SK-N-SH treated with all-trans-retinoic acid at 6 μM for 48 hours (cell line): ENCODE results near the gene TMEM47.
A peak's percentile ranks its signal among the peaks of the same experiment; 100 is the strongest.

Experiments used
- ATAC-seq: fragments of 200-7000 bp; cut with Tn5 transposase; 3 replicates; pipeline ENCODE4 v1.9.1; 2020; ENCODE audit warnings: mild to moderate bottlenecking, moderate library complexity
- ARNTL ChIP-seq: fragments of 450-650 bp; formaldehyde crosslinking; IDR thresholded peaks from 2 replicates; pipeline ENCODE4 v1.5.0; 2020; ENCODE audit warnings: low read depth, mild to moderate bottlenecking, moderate library complexity, borderline replicate concordance
- BACH2 ChIP-seq: fragments of 250-450 bp; sonication (Bioruptor Pico); IDR thresholded peaks from 2 replicates; pipeline ENCODE4 v1.9.0; 2021; ENCODE audit warnings: mild to moderate bottlenecking, borderline replicate concordance
- CSDC2 ChIP-seq: fragments of 250-450 bp; sonication (Bioruptor Pico); IDR thresholded peaks from 2 replicates; pipeline ENCODE4 v1.5.0; 2020; ENCODE audit warnings: mild to moderate bottlenecking, moderate library complexity
- CSRNP3 ChIP-seq: fragments of 250-450 bp; sonication (Bioruptor Pico); IDR thresholded peaks from 2 replicates; pipeline ENCODE4 v1.5.1; 2021; ENCODE audit warnings: mild to moderate bottlenecking, moderate library complexity
- ESRRG ChIP-seq: fragments of 250-450 bp; sonication (Bioruptor Pico); IDR thresholded peaks from 2 replicates; pipeline ENCODE4 v1.6.1; 2021; ENCODE audit warnings: mild to moderate bottlenecking
- GLIS3 ChIP-seq: fragments of 250-450 bp; sonication (Bioruptor Pico); IDR thresholded peaks from 2 replicates; pipeline ENCODE4 v1.5.0; 2020; ENCODE audit warnings: mild to moderate bottlenecking, moderate library complexity
- OSR1 ChIP-seq: fragments of 250-450 bp; sonication (Bioruptor Pico); IDR thresholded peaks from 2 replicates; pipeline ENCODE4 v1.8.0; 2022; ENCODE audit warnings: moderate library complexity, mild to moderate bottlenecking, inconsistent platforms
- PPARA ChIP-seq: fragments of 250-450 bp; sonication (Bioruptor Pico); IDR thresholded peaks from 2 replicates; pipeline ENCODE4 v1.5.0; 2020; ENCODE audit warnings: mild to moderate bottlenecking, borderline replicate concordance
- RARB ChIP-seq: fragments of 250-450 bp; sonication (Bioruptor Pico); IDR thresholded peaks from 2 replicates; pipeline ENCODE4 v1.8.0; 2021; ENCODE audit warnings: mild to moderate bottlenecking, moderate library complexity
- SNAI2 ChIP-seq: fragments of 250-450 bp; sonication (Bioruptor Pico); IDR thresholded peaks from 2 replicates; pipeline ENCODE4 v1.5.0; 2020; ENCODE audit warnings: mild to moderate bottlenecking, moderate library complexity
- TCF4 ChIP-seq: fragments of 250-450 bp; sonication (Bioruptor Pico); IDR thresholded peaks from 2 replicates; pipeline ENCODE4 v1.8.0; 2021; ENCODE audit warnings: mild to moderate bottlenecking, moderate library complexity, borderline replicate concordance
- TOX ChIP-seq: fragments of 250-450 bp; sonication (Bioruptor Pico); IDR thresholded peaks from 2 replicates; pipeline ENCODE4 v1.8.0; 2021; ENCODE audit warnings: mild to moderate bottlenecking, moderate library complexity, borderline replicate concordance
- TSHZ2 ChIP-seq: fragments of 250-450 bp; sonication (Bioruptor Pico); IDR thresholded peaks from 2 replicates; pipeline ENCODE4 v1.5.0; 2020; ENCODE audit warnings: mild to moderate bottlenecking, moderate library complexity
- ZC3H10 ChIP-seq: fragments of 250-450 bp; sonication (Bioruptor Pico); IDR thresholded peaks from 2 replicates; pipeline ENCODE4 v1.5.1; 2021; ENCODE audit warnings: mild to moderate bottlenecking, moderate library complexity
- ZFP3 ChIP-seq: fragments of 250-450 bp; sonication (Bioruptor Pico); IDR thresholded peaks from 2 replicates; pipeline ENCODE4 v1.5.0; 2020; ENCODE audit warnings: mild to moderate bottlenecking, moderate library complexity
- ZFP30 ChIP-seq: fragments of 450-650 bp; formaldehyde crosslinking; IDR thresholded peaks from 2 replicates; pipeline ENCODE4 v1.5.0; 2022; ENCODE audit warnings: mild to moderate bottlenecking, moderate library complexity
- ZNF565 ChIP-seq: fragments of 450-650 bp; formaldehyde crosslinking; conservative IDR thresholded peaks from 2 replicates; pipeline ENCODE4 v1.5.0; 2020; ENCODE audit warnings: low read depth, mild to moderate bottlenecking, moderate library complexity
- ZNF70 ChIP-seq: fragments of 450-650 bp; formaldehyde crosslinking; IDR thresholded peaks from 2 replicates; pipeline ENCODE4 v1.5.0; 2020; ENCODE audit warnings: mild to moderate bottlenecking, moderate library complexity
- ZNF8 ChIP-seq: fragments of 450-650 bp; formaldehyde crosslinking; IDR thresholded peaks from 2 replicates; pipeline ENCODE4 v1.5.0; 2020; ENCODE audit warnings: mild to moderate bottlenecking, moderate library complexity
- TF ChIP-seq, protein P1 (sequence below): fragments of 250-450 bp; sonication (Bioruptor Pico); IDR thresholded peaks from 2 replicates; pipeline ENCODE4 v1.5.1; 2020; ENCODE audit warnings: low read depth, mild to moderate bottlenecking, moderate library complexity
- TF ChIP-seq, protein P2 (sequence below): fragments of 250-450 bp; sonication (Bioruptor Pico); IDR thresholded peaks from 2 replicates; pipeline ENCODE4 v1.8.0; 2021; ENCODE audit warnings: low read depth, mild to moderate bottlenecking, moderate library complexity, borderline replicate concordance
- TF ChIP-seq, protein P3 (sequence below): fragments of 250-450 bp; sonication (Bioruptor Pico); IDR thresholded peaks from 2 replicates; pipeline ENCODE4 v1.8.0; 2020; ENCODE audit warnings: mild to moderate bottlenecking, moderate library complexity, borderline replicate concordance

TMEM47 gene

DNA sequence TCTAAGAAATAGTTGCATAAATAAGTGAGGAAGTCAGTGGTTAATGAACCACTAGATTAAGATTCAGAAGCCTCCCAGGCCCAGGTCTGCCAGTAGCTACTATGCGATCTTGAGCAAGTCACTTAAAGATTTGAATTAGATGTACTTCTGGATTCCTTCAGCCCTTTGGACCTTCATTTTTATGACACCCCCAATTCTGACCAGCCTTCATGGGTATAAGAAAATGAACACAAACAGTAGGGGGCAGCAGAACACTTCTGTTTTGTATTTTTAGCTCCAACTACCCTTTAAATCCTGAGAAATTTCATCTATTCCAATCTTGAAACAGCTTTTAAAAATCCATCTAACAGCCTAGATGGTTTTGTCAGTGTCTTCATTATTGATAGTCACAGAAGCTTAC is 19.0 kb downstream of the TMEM47 start:
- peak; percentile 74; the same call in 2 of the 3 replicates for ATAC-seq
- TF ChIP-seq TSHZ2 (CRISPR knock-in tag) (no peak), CSRNP3 (CRISPR knock-in tag) (no peak), TOX (CRISPR knock-in tag) (no peak), OSR1 (CRISPR knock-in tag) (no peak), ZC3H10 (CRISPR knock-in tag) (no peak), ZNF565 (CRISPR knock-in tag) (no peak), GLIS3 (no peak), RARB (CRISPR knock-in tag) (no peak), CSDC2 (no peak), TCF4 (CRISPR knock-in tag) (no peak), ZNF8 (CRISPR knock-in tag) (no peak), BACH2 (CRISPR knock-in tag) (no peak), ZNF70 (no peak), ARNTL (CRISPR knock-in tag) (no peak), ZFP3 (CRISPR knock-in tag) (no peak)
- TF ChIP-seq, protein P1, sequence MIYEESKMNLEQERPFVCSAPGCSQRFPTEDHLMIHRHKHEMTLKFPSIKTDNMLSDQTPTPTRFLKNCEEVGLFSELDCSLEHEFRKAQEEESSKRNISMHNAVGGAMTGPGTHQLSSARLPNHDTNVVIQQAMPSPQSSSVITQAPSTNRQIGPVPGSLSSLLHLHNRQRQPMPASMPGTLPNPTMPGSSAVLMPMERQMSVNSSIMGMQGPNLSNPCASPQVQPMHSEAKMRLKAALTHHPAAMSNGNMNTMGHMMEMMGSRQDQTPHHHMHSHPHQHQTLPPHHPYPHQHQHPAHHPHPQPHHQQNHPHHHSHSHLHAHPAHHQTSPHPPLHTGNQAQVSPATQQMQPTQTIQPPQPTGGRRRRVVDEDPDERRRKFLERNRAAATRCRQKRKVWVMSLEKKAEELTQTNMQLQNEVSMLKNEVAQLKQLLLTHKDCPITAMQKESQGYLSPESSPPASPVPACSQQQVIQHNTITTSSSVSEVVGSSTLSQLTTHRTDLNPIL (CRISPR knock-in tag) = no peak
- TF ChIP-seq, protein P2, sequence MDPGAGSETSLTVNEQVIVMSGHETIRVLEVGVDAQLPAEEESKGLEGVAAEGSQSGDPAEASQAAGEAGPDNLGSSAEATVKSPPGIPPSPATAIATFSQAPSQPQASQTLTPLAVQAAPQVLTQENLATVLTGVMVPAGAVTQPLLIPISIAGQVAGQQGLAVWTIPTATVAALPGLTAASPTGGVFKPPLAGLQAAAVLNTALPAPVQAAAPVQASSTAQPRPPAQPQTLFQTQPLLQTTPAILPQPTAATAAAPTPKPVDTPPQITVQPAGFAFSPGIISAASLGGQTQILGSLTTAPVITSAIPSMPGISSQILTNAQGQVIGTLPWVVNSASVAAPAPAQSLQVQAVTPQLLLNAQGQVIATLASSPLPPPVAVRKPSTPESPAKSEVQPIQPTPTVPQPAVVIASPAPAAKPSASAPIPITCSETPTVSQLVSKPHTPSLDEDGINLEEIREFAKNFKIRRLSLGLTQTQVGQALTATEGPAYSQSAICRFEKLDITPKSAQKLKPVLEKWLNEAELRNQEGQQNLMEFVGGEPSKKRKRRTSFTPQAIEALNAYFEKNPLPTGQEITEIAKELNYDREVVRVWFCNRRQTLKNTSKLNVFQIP (CRISPR knock-in tag) = no peak
- TF ChIP-seq, protein P3, sequence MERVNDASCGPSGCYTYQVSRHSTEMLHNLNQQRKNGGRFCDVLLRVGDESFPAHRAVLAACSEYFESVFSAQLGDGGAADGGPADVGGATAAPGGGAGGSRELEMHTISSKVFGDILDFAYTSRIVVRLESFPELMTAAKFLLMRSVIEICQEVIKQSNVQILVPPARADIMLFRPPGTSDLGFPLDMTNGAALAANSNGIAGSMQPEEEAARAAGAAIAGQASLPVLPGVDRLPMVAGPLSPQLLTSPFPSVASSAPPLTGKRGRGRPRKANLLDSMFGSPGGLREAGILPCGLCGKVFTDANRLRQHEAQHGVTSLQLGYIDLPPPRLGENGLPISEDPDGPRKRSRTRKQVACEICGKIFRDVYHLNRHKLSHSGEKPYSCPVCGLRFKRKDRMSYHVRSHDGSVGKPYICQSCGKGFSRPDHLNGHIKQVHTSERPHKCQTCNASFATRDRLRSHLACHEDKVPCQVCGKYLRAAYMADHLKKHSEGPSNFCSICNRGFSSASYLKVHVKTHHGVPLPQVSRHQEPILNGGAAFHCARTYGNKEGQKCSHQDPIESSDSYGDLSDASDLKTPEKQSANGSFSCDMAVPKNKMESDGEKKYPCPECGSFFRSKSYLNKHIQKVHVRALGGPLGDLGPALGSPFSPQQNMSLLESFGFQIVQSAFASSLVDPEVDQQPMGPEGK = no peak

GRCh38 chrX:34634349-34634748 is 22.7 kb downstream of the TMEM47 start:
- TF ChIP-seq TCF4 (CRISPR knock-in tag) (no peak), GLIS3 (no peak), ESRRG (CRISPR knock-in tag) (no peak), ZFP3 (CRISPR knock-in tag) (no peak)
- no peak for ATAC-seq

GRCh38 chrX:34632384-34632783 is 24.7 kb downstream of the TMEM47 start:
- no peak for TF ChIP-seq TCF4 (CRISPR knock-in tag)
- no peak for TF ChIP-seq ZNF8 (CRISPR knock-in tag)
- ATAC-seq = no peak

GRCh38 chrX:34631479-34632220 is 25.4 kb downstream of the TMEM47 start:
- TF ChIP-seq SNAI2 (CRISPR knock-in tag) = no peak
- TF ChIP-seq, protein P3 = no peak
- TF ChIP-seq OSR1 (CRISPR knock-in tag) = no peak
- TF ChIP-seq GLIS3 = no peak
- TF ChIP-seq ESRRG (CRISPR knock-in tag) = no peak
- TF ChIP-seq PPARA (CRISPR knock-in tag) = no peak
- TF ChIP-seq ZC3H10 (CRISPR knock-in tag) = no peak
- TF ChIP-seq ZFP30 (CRISPR knock-in tag) = no peak
- no peak for TF ChIP-seq ZNF8 (CRISPR knock-in tag)
- TF ChIP-seq, protein P1 (CRISPR knock-in tag) = no peak
- no peak for TF ChIP-seq BACH2 (CRISPR knock-in tag)
- no peak for TF ChIP-seq RARB (CRISPR knock-in tag)
- TF ChIP-seq ZFP3 (CRISPR knock-in tag) = no peak
- TF ChIP-seq ZNF565 (CRISPR knock-in tag) = no peak
- TF ChIP-seq, all 23 proteins: peak for 0
- ATAC-seq = no peak
